Spleen (tissue), 7 donors: Measurements from ENCODE around the gene ALKBH3.
A peak's percentile ranks its signal among the peaks of the same experiment; 100 is the strongest.

Experiments
- POLR2A ChIP-seq, 3 donors: fragments of 450-650 bp; IDR thresholded peaks; one replicate each; pipeline ENCODE4 v1.5.1; 2017; ENCODE audit warnings: antibody characterized with exemption in 3 of 3, mild to moderate bottlenecking in 1 of 3
- POLR2AphosphoS5 ChIP-seq, 3 donors: sonication (generic); formaldehyde crosslinking; IDR thresholded peaks; one replicate each; pipeline ENCODE4 v1.5.1; 2017; ENCODE audit warnings: antibody characterized with exemption in 3 of 3
- TF ChIP-seq, protein P1 (sequence below), 11 experiments: fragments of 200-600 bp in 7 of 11; fragments of 450-650 bp in 4 of 11; sonication (generic) in 4 of 11; IDR thresholded peaks in 8 of 11; conservative IDR thresholded peaks in 3 of 11; 1 replicate in 7 of 11; 2 replicates in 4 of 11; pipeline versions ENCODE4 v1.4.0 to v1.8.0; 2016 to 2021; ENCODE audit warnings: antibody characterized with exemption in 11 of 11, inconsistent platforms in 4 of 11, mild to moderate bottlenecking in 1 of 11
- donor health status: DM: no; HTN: no; CAD: no; lungs with moderate emphysema.
- donor health status: DM: no; HTN: no; CAD: no.
- donor health status: DM: no; HTN: no; CAD: no.

DNA sequence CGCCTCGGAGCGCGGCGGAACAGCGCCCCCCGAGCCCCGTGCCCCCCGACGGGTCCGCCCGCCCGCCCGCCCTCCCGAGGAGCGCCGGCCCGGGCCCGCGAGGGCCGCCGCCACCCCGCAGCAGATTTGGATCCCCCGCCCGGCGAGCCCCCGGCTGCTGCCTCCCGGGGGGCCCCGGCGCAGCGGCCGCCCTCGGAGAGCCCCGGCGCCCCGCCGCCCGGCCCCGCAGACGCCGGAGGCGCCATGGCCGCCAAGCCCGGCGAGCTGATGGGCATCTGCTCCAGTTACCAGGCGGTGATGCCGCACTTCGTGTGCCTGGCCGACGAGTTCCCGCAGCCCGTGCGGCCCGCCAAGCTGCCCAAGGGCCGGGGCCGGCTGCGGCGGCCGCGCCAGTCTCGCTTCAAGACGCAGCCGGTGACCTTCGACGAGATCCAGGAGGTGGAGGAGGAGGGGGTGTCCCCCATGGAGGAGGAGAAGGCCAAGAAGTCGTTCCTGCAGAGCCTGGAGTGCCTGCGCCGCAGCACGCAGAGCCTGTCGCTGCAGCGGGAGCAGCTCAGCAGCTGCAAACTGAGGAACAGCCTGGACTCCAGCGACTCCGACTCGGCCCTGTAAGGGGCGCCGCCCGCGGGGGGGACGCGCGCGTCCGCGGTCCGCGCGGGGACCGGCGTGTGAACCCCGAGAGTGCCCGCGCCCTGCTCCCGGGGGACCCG, 62.2 kb downstream of the ALKBH3 start:
- TF ChIP-seq POLR2A (IDR thresholded peaks at IDR 0.05) (no peak), POLR2AphosphoS5 (IDR thresholded peaks at IDR 0.05) (peak in 2 of 3 donors; percentile 11 to 46)
- TF ChIP-seq, protein P1, sequence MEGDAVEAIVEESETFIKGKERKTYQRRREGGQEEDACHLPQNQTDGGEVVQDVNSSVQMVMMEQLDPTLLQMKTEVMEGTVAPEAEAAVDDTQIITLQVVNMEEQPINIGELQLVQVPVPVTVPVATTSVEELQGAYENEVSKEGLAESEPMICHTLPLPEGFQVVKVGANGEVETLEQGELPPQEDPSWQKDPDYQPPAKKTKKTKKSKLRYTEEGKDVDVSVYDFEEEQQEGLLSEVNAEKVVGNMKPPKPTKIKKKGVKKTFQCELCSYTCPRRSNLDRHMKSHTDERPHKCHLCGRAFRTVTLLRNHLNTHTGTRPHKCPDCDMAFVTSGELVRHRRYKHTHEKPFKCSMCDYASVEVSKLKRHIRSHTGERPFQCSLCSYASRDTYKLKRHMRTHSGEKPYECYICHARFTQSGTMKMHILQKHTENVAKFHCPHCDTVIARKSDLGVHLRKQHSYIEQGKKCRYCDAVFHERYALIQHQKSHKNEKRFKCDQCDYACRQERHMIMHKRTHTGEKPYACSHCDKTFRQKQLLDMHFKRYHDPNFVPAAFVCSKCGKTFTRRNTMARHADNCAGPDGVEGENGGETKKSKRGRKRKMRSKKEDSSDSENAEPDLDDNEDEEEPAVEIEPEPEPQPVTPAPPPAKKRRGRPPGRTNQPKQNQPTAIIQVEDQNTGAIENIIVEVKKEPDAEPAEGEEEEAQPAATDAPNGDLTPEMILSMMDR (IDR thresholded peaks at IDR 0.05 in 8 of 11, conservative IDR thresholded peaks at IDR 0.05 in 3 of 11): no peak
